GM21723 (cell line): ENCODE results near the gene VPREB1.
"Not testable (repeated sequence)": the region's sequence is repeated elsewhere in the genome, so short reads cannot be mapped to it uniquely, and the experiment has no call there.

ENCODE experiments used
- ATAC-seq: cut with Tn5 transposase; IDR thresholded peaks from one replicate; pipeline ENCODE4 v1.9.1; 2021; ENCODE audit warnings: mild to moderate bottlenecking, moderate library complexity; ENCODE audit not compliant: unreplicated experiment

The VPREB1 gene

GRCh38 chr22:22245256-22245909, 797 bp downstream of the VPREB1 start:
- ATAC-seq, result no peak

DNA sequence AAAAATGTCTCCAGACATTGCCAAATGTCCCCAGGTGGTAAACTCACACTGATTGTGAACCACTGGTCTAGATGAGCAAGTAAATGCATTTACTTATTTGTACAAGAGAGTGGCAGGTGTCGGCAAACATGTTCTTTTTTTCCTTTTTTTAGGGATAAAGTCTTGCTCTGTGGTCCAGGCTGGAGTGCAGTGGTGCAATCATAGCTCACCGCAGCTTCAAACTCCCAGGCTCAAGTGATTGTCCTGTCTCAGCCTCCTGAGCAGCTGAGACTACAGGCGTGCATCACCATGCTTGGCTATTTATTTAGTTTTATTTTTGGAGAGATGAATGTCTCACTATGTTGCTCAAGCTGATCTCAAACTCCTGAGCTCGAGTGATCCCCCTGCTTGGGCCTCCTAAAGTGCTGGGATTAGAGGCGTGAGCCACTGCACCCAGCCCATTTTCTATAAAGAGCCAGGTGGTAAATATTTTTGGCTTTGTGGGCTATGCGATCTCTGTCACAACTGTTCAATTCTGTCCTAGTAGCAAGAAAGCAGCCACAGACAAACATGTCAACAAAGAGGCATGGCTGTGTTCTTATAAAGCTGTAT, 1.4 kb downstream of the VPREB1 start:
- no peak for ATAC-seq

DNA sequence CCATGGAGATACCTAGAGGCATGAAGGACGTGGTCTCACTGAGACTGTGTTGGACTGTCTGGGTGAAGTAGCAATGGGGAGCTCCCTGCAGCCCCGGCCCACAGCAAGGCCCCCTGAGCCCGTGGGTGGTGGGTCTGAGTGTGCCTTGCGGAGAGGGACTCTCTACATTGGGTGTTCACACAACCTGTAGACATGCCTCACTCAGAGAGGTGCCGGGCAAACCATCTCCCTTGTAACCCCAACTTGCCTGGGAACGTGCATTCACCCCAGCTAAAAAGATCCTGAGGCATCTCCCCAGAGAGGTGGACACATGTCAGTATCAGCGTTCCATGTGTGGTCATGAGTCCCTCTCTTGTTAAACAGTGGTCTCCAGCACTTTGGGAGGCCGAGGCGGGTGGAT, 2.1 kb downstream of the VPREB1 start:
- no peak for ATAC-seq

- no peak for ATAC-seq
Measured at GRCh38 chr22:22248878-22249277, 4.3 kb downstream of the VPREB1 start.

- ATAC-seq, result not testable (repeated sequence)
Measured at GRCh38 chr22:22250651-22251050, 6.1 kb downstream of the VPREB1 start.

DNA sequence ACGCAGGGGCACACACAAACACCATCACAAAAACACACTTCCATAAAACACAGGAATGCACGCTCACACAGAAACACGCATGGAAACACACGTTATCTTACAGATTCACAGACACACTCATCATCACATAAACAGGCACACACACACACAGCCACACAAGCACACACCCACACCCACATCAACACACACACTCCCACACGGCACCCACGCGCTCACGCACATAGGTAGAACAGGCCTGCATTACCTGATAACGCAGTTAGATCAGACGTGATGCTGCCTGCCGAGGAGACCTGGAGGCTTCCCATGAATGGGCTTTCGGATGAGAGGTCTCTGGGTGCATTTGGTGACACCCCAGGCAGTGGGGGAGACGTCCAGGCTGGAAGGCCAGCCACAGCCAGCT, 11.5 kb downstream of the VPREB1 start:
- not testable (repeated sequence) for ATAC-seq

- not testable (repeated sequence) for ATAC-seq
Measured at GRCh38 chr22:22258597-22259415, 14.2 kb downstream of the VPREB1 start.

DNA sequence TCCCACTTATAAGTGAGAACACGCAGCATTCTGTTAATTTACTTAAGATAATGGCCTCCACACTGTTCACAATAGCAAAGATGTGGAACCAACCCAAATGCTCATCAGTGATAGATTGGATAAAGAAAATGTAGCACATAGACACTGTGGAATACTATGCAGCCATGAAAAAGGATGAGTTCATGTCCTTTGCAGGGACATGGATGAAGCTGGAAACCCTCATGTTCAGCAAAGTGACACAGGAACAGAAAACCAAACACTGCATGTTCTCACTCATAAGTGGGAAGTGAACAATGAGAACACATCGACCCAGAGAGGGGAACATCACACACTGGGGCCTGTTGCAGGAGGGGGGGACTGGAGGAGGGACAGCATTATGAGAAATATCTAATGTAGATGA, 15.6 kb downstream of the VPREB1 start:
- ATAC-seq, result not testable (repeated sequence)

DNA sequence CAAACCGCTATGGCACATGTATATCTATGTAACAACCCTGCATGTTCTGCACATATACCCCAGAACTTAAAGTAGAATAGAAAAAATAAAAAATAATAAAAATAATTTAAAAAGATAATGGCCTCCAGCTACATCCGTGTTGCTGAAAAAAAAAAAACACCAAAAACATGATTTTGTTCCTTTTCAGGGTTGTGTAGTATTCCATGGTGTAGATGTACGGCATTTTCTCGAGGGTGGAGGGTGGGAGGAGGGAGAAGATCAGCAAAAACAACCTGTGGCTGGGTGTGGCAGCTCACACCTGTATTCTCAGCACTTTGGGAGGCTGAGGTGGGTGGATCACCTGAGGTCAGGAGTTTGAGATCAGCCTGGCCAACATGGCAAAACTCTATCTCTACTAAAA, 16.0 kb downstream of the VPREB1 start:
- ATAC-seq, result not testable (repeated sequence)

DNA sequence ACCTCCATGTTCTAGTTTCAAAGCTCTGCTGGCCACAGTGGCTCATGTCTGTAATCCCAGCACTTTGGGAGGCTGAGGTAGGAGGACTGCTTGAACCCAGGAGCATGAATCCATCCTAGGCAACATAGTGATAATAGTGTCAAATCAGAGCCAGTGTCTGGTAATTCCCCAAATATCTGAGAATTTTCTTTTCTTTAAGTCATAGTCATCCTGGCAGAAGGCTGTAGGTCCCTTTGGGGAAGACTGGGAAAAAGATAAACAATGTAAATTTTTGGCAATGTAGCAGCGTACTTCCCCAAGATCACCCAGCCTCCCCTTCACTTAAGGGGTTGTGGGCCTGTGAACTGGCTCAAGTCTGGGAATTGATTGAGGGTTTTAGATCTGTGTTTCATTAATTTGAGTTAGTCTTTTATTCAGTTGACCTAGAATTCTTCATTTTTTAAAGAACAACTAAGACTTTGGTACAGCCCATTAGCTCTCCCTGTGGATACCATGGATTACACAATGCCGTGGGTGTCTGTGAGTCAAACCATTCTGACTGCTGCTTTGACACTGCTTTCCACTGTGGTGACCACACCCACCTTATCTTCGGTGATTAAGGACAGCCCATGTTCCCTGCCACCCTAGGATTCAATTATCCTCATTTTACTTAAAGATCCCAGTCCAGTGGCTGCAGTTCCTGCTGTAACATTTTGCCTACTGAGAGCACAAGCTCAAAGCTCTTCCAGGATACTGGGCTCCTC, 17.9 kb downstream of the VPREB1 start:
- ATAC-seq, result not testable (repeated sequence)

GRCh38 chr22:22263823-22264222, 19.2 kb downstream of the VPREB1 start:
- ATAC-seq, result not testable (repeated sequence)

DNA sequence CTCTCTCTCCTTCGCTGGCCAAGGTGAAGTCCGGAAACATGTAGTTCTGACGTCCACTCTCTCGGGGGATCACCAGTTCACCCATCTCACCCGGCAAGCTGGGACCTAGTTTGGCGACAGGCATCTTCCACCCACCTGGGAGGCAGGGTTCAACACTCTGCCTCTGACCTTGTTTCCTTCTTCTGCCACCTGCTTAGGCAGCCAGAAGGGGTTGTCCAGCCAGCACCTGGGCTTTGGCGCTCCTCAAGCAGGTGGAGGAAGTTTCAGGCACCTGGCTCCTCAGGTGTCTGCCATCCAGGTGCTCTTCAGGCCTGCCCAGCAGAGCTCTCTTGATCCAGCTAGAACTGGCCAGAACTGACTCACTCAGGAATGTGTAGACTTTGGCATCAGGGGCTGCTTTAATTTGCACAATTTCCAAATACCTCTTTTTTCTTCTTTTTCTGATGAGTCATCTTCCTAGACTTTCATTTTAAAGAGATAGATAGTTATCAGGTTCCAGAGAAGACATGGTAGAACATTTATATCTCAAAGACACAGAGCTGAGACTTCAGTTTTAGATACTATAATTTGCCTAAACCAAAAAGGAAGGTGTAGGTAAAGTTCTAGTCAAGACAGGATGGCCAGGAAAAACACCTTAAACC, 25.6 kb downstream of the VPREB1 start:
- ATAC-seq, result not testable (repeated sequence)

DNA sequence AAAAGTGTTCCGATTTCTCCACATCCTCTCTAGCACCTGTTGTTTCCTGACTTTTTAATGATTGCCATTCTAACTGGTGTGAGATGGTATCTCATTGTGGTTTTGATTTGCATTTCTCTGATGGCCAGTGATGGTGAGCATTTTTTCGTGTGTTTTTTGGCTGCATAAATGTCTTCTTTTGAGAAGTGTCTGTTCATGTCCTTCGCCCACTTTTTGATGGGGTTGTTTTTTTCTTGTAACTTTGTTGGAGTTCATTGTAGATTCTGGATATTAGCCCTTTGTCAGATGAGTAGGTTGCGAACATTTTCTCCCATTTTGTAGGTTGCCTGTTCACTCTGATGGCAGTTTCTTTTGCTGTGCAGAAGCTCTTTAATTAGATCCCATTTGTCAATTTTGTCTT, 32.8 kb downstream of the VPREB1 start:
- ATAC-seq, result not testable (repeated sequence)

DNA sequence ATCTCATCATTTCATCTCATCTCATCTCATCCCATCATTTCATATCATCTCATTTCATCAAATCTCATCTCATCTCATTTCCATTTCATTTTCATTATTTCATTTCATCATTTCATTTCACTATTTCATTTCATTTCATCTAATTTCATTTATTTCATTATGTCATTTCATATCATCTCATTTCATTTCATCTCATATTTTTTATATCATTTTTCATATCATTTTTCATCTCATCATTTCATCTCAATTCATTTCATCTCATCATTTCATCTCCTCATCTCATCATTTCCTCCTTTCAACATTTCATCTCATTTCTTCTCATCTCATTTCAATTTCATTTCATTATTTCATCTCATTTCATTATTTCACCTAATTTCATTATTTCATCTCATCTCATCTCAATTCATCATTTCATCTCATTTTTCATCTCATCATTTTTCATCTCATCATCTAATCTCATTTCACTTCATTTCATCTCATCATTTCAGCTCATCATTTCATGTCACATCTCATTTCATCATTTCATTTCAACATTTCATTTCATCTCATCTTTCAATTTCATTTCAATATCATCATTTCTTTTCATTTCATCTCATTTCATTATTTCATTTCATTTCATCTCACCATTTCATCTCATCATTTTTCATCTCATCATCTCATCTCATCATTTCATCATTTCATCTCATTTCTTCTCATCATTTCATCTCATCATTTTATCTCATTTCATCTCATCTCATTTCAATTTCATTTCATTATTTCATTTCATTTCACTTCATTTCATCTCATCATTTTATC, 40.6 kb downstream of the VPREB1 start:
- not testable (repeated sequence) for ATAC-seq

DNA sequence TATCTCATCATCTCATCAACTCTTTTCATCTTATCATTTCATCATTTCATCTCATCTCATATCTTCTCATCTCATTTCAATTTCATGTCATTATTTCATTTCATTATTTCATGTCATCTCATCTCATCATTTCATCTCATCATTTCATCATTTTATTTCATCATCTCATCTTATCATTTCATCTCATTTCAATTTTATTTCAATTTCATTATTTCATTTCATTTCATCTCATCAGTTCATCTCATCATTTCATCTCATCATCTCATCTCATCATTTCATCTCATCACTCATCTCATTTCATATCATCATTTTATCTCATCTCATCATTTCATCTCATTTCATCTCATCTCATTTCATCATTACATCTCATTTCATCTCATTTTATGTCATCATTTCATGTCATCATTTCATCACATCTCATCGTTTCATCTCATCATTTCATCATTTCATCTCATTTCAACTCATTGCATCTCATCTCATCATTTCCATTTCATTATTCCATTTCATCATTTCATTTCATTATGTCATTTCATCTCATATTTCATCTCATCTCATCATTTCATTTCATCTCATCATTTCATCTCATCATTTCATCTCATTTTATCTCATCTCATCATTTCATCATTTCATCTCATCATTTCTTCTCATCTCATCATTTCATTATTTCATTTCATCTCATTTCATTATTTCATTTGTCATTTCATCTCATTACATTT, 42.0 kb downstream of the VPREB1 start:
- not testable (repeated sequence) for ATAC-seq

DNA sequence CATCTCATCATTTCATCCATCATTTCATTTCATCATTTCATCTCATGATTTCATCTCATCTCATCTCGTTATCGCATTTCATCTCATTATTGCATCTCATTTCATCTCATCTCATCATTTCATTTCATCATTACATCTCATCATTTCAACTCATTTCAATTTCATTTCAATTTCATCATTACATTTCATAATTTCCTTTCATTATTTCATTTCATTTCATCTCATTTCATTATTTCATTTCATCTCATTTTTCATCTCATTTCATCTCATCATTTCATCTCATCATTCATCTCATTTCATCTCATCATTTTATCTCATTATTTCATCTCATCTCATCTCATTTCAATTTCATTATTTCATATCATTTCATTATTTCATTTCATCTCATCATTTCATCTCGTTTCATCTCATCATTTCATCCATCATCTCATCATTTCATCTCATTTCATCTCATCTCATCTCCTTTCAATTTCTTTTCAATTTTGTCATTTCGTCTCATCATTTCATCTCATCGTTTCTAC, 42.6 kb downstream of the VPREB1 start:
- ATAC-seq, result not testable (repeated sequence)

- ATAC-seq, result not testable (repeated sequence)
Measured at GRCh38 chr22:22289666-22290065, 45.1 kb downstream of the VPREB1 start.

GRCh38 chr22:22291129-22291806, 46.7 kb downstream of the VPREB1 start:
- not testable (repeated sequence) for ATAC-seq
